GM12873 (cell line): ENCODE data around the gene SMPD3.

Source experiments
- TF ChIP-seq, protein P1 (sequence below): IDR thresholded peaks from 2 replicates; pipeline ENCODE4 v1.5.1; 2012; ENCODE audit warnings: low read depth, mild to moderate bottlenecking, moderate library complexity, low read length, control low read depth; ENCODE audit not compliant: insufficient read depth; ENCODE audit errors: missing control alignments

The SMPD3 gene

DNA sequence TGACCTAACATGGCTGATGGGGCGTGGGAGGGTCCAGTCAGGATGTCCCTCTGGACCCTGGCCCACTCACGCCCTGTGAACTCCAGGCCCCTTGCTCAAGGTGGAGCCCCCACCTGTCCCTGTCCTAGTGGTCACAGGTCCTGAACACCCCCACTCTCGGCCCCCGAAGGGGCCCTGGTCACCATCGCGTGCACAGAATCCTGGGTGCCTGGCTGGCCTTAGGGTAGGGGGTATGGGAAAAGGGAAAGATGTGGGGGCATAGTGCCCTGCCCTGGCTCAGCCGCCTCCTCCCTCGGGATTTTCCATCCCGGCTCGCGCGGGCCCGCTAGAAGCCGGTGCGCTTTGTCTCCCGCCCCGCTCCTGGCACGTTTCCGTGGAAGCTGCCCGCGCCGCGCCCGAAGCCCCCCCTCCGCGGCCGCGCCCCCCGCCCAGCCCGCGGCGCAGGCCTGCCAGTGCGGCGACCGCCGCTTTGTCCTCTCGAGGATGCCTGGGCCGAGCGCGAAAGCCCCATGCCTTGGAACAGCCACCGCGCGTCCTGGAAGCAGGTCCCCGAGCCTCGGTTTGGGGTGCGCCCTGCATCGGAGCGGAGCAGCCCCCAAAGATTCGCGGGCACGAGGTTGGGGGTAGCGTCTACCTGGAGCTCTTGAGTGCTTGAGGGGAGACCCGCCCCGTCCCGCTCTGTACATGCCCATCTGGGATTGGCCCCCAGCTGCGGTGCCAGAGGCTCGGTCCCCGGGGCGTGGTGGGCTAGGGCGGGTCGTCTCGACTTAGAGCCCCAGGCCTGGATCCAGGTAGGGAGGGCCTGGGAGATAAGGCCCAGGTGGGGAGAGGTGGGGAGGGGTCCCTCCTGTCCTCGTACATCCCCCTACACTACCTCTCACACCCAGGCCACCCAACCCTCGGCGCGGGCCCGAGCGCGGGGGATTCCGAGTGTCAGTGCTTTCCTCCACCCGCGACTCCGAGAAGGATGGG lies 1.3 kb downstream of the SMPD3 start:
- TF ChIP-seq, protein P1, sequence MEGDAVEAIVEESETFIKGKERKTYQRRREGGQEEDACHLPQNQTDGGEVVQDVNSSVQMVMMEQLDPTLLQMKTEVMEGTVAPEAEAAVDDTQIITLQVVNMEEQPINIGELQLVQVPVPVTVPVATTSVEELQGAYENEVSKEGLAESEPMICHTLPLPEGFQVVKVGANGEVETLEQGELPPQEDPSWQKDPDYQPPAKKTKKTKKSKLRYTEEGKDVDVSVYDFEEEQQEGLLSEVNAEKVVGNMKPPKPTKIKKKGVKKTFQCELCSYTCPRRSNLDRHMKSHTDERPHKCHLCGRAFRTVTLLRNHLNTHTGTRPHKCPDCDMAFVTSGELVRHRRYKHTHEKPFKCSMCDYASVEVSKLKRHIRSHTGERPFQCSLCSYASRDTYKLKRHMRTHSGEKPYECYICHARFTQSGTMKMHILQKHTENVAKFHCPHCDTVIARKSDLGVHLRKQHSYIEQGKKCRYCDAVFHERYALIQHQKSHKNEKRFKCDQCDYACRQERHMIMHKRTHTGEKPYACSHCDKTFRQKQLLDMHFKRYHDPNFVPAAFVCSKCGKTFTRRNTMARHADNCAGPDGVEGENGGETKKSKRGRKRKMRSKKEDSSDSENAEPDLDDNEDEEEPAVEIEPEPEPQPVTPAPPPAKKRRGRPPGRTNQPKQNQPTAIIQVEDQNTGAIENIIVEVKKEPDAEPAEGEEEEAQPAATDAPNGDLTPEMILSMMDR, result no peak

DNA sequence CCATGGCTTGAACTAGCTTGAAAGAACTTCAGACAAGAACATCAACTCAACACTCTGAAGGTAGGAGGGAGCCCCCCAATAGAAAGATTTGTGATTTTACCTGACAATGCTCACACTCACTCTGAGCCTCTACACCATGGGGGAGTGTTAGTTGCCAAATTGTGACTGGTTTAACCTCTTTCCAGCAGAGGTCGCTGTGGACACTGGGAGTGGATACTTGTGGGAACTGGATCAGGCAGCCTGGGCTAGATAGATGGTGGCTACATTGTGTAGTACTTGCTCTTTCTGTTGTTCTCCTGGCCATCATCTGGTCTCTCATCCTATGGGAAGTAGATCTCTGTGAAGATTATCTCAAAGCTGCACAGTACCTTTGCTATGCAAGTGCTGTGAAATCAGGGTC lies 2.9 kb downstream of the SMPD3 start:
- TF ChIP-seq, protein P1, result peak; percentile 84

DNA sequence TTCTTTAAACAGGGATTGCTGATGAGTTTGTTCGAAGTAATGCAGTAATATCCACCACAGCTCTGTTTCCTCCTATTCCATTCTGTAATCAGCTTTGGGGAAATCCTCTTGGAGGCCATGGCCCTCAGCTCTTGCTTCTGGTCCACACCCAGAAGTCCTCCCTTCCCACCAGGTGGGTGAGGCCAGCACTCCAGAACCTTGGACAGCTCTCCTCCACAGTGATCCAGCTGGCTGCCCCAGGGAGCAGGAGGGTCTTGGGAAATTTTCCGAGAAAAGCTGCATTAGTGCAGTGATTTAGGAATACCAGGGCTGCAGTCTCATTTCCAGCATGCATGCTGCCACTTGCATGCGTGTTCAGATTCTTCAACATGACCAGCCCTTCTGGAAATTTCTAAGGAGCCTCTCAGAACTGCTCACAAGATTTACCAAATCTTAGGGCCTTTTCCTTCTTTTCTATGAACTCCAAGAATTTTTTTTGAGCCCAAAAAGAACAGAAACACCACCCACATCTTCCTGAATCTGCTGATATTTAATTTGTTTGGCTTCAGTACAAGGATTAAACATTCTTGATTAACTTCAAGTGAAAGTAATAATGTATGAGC lies 4.2 kb downstream of the SMPD3 start:
- TF ChIP-seq, protein P1, result no peak

DNA sequence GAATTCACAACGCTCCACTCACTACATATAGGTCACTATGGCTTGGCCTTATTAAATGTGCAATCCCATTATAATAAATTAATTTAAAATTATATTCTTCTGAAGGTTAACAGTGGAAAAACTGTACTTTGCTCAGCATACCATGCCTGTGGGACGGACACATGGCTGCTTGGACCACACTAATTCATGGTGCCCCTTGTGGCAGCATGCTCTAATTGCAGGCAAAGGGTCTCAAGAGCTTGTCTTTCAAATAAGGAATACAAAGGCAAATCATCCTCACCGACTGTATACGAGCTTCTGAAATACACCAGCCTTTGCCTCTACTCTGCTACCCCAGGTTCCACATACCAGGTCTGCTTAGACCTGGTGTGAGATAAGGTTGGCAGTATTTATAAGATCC lies 11.7 kb downstream of the SMPD3 start:
- TF ChIP-seq, protein P1, result peak; percentile 62

DNA sequence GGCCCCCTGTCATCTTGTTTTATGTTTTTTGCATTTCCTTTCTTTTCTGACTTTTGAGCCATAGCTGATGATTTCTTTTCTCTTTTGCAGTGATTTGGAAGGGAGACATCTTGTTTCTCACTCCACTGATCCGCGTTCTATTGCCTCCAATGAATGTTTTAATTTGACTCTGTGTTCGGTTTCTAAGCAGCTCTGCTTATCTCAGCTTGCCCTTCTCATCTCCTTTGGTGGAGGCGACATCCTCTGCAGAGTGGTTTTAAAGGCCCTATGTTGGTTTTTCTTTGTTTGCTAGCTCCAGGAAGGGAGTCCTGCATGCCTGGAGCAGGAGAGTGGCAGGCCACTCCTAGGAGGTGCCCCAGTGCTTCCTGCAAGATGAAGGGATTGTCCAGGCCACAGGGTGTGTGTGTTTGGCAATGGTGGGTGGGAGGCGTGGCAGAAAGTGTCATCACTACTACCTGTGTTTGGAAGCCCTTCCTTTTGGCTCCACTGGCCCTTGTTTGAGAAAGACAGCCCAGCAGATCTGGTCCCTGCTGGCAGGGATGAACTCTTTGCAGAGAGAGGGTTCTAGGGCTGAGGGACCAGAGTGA lies 13.6 kb downstream of the SMPD3 start:
- TF ChIP-seq, protein P1, result no peak

DNA sequence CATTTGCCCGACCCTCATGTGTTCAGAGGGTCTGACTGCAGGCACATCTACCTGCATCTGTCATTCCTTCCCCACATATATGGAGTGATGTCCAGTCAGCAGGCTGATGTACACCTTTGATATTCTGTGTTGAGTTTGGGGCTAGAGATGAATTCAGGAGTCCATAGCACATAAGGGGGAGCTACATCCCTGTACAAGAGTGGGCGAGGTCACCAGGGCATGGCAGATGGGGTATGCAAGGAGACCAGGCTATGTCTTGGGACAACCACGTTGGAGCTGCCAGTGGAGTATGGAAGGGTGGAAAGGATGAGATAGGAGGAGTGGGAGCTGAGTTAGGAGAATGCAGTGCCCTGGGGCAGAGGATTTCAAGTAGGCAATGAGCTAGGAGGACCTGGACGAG lies 15.0 kb downstream of the SMPD3 start:
- TF ChIP-seq, protein P1, result no peak

DNA sequence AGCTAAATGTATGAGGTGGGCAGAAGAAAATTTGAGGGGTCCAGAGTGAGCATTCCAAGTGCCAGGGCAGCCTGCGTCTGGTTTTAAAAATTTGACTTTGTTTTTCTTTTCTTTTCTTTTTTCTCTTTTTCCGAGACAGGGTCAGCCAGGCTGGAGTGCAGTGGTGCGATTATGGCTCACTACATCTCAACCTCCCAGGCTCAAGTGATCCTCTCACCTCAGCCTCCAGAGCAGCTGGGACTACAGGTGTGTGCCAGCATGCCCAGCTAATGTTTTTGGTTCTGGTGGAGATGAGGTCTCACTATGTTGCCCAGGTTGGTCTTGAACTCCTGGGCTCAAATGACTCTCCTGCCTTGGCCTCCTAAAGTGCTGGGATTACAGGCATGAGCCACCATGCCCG lies 15.6 kb downstream of the SMPD3 start:
- TF ChIP-seq, protein P1, result no peak
